Measurements from ENCODE around the gene SUCLG2.
A peak's percentile ranks its signal among the peaks of the same experiment; 100 is the strongest.

SUCLG2 gene

DNA sequence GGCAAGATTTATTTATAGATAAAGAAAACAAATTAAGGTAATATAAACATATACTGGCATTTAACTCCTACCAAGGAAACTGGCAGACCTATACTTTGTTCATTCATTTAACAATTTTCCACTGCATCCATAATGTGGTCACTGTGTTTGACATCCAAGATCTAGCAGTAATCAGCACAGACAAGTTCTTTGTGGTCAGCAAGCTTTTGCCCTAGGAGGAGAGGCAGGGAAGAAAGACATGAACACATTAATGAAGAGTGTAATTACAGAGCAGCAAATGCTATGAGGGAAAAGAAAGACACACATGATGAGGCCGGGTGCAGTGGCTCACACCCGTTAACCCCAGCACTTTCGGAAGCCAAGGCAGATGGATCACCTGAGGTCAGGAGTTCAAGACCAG lies 34.4 kb downstream of the SUCLG2 start:
- no peak overlapping the region for H2AK5ac ChIP-seq (ENCODE audit: low read length, severe bottlenecking)
- H3K18ac ChIP-seq (ENCODE audit: low read depth in 1 of 2, low read length in 2 of 2): no peak overlapping the region
- no peak overlapping the region for H2BK12ac ChIP-seq (ENCODE audit: low read length in 2 of 2)
- no peaks in the 10 kb centered on the region for H3K9me3 ChIP-seq (ENCODE audit: control insufficient read depth, low read length)
- H4K8ac ChIP-seq (ENCODE audit: low read length): no peak overlapping the region
- H2BK5ac ChIP-seq (ENCODE audit: low read depth, low read length, poor library complexity, severe bottlenecking): no peak overlapping the region
- H3K9ac ChIP-seq (ENCODE audit: low read length): no peak overlapping the region
- no peak overlapping the region for H3K4me2 ChIP-seq (ENCODE audit: low read length, poor library complexity, severe bottlenecking)
- H3K4me1 ChIP-seq (ENCODE audit: control insufficient read depth, insufficient read depth, low read depth, low read length): no peaks in the 10 kb centered on the region
- no peak overlapping the region for H4K91ac ChIP-seq (ENCODE audit: low read length)
- no peak overlapping the region for H3K27ac ChIP-seq (ENCODE audit: low read length, poor library complexity, severe bottlenecking)
- peaks cover 8 to 56% of the 10 kb centered on the region in 2 experiments for H3K36me3 ChIP-seq (ENCODE audit: control insufficient read depth in 1 of 2, insufficient read depth in 2 of 2, low read depth in 1 of 2, low read length in 2 of 2)
- no peak overlapping the region for H2BK15ac ChIP-seq (ENCODE audit: low read depth, poor library complexity, severe bottlenecking)
- no peaks in the 10 kb centered on the region for H3K27me3 ChIP-seq (ENCODE audit: control insufficient read depth in 1 of 2, insufficient read depth in 1 of 2, low read length in 2 of 2)
- no peak overlapping the region for H3K23ac ChIP-seq (ENCODE audit: low read length in 2 of 2)
- WGBS: 85% methylated on average over 3 of the region's 3 CpGs
- no peak overlapping the region for H3K4me3 ChIP-seq (ENCODE audit: insufficient read depth in 1 of 2, low read depth in 1 of 2, low read length in 2 of 2)
- peak; percentile 16 for DNase-seq
- H2BK120ac ChIP-seq (ENCODE audit: low read depth, low read length): no peak overlapping the region
- H3K14ac ChIP-seq (ENCODE audit: low read length in 2 of 2): no peak overlapping the region
- peaks cover 27% of the 10 kb centered on the region for H3K79me1 ChIP-seq (replicated peaks; ENCODE audit: low read length, poor library complexity, severe bottlenecking)
- no peak overlapping the region for H2AFZ ChIP-seq (ENCODE audit: low read depth, low read length)
- no peak overlapping the region for H3K4ac ChIP-seq (ENCODE audit: low read depth in 1 of 2, low read length in 2 of 2)

GRCh38 chr3:67617518-67617917 lies 36.9 kb downstream of the SUCLG2 start:
- 82% methylated on average over 1 of the region's 1 CpG for WGBS
- Histone ChIP-seq H2AFZ (ENCODE audit: low read depth, low read length) (no peak overlapping the region), H3K27me3 (ENCODE audit: control insufficient read depth in 1 of 2, insufficient read depth in 1 of 2, low read length in 2 of 2) (no peaks in the 10 kb centered on the region), H3K36me3 (ENCODE audit: control insufficient read depth in 1 of 2, insufficient read depth in 2 of 2, low read depth in 1 of 2, low read length in 2 of 2) (peaks cover 3 to 52% of the 10 kb centered on the region in 2 experiments), H3K4me3 (ENCODE audit: insufficient read depth in 1 of 2, low read depth in 1 of 2, low read length in 2 of 2) (no peak overlapping the region), H3K23ac (ENCODE audit: low read length in 2 of 2) (no peak overlapping the region), H3K79me1 (replicated peaks; ENCODE audit: low read length, poor library complexity, severe bottlenecking) (peaks cover 26% of the 10 kb centered on the region), H3K4ac (ENCODE audit: low read depth in 1 of 2, low read length in 2 of 2) (no peak overlapping the region), H4K91ac (ENCODE audit: low read length) (no peak overlapping the region), H3K27ac (ENCODE audit: low read length, poor library complexity, severe bottlenecking) (no peak overlapping the region), H3K18ac (ENCODE audit: low read depth in 1 of 2, low read length in 2 of 2) (no peak overlapping the region), H3K14ac (ENCODE audit: low read length in 2 of 2) (no peak overlapping the region), H2BK120ac (ENCODE audit: low read depth, low read length) (no peak overlapping the region), H3K4me2 (ENCODE audit: low read length, poor library complexity, severe bottlenecking) (no peak overlapping the region), H3K4me1 (ENCODE audit: control insufficient read depth, insufficient read depth, low read depth, low read length) (peaks cover 5% of the 10 kb centered on the region), H2BK5ac (ENCODE audit: low read depth, low read length, poor library complexity, severe bottlenecking) (no peak overlapping the region), H3K9ac (ENCODE audit: low read length) (no peak overlapping the region), H2BK15ac (ENCODE audit: low read depth, poor library complexity, severe bottlenecking) (no peak overlapping the region), H2AK5ac (ENCODE audit: low read length, severe bottlenecking) (no peak overlapping the region), H3K9me3 (ENCODE audit: control insufficient read depth, low read length) (no peaks in the 10 kb centered on the region), H4K8ac (ENCODE audit: low read length) (no peak overlapping the region), H2BK12ac (ENCODE audit: low read length in 2 of 2) (no peak overlapping the region)
- no peak for DNase-seq

GRCh38 chr3:67616046-67616445 lies 38.4 kb downstream of the SUCLG2 start:
- Histone ChIP-seq H2AK5ac (ENCODE audit: low read length, severe bottlenecking) (no peak overlapping the region), H3K36me3 (ENCODE audit: control insufficient read depth in 1 of 2, insufficient read depth in 2 of 2, low read depth in 1 of 2, low read length in 2 of 2) (peaks cover 3 to 43% of the 10 kb centered on the region in 2 experiments), H3K4me3 (ENCODE audit: insufficient read depth in 1 of 2, low read depth in 1 of 2, low read length in 2 of 2) (no peak overlapping the region), H3K27ac (ENCODE audit: low read length, poor library complexity, severe bottlenecking) (no peak overlapping the region), H2BK12ac (ENCODE audit: low read length in 2 of 2) (no peak overlapping the region), H2BK120ac (ENCODE audit: low read depth, low read length) (no peak overlapping the region), H3K27me3 (ENCODE audit: control insufficient read depth in 1 of 2, insufficient read depth in 1 of 2, low read length in 2 of 2) (no peaks in the 10 kb centered on the region), H4K91ac (ENCODE audit: low read length) (no peak overlapping the region), H3K79me1 (replicated peaks; ENCODE audit: low read length, poor library complexity, severe bottlenecking) (peaks cover 29% of the 10 kb centered on the region), H2BK5ac (ENCODE audit: low read depth, low read length, poor library complexity, severe bottlenecking) (no peak overlapping the region), H3K23ac (ENCODE audit: low read length in 2 of 2) (no peak overlapping the region), H2BK15ac (ENCODE audit: low read depth, poor library complexity, severe bottlenecking) (no peak overlapping the region), H3K9ac (ENCODE audit: low read length) (no peak overlapping the region), H3K9me3 (ENCODE audit: control insufficient read depth, low read length) (no peaks in the 10 kb centered on the region), H3K4me1 (ENCODE audit: control insufficient read depth, insufficient read depth, low read depth, low read length) (peaks cover 5% of the 10 kb centered on the region), H2AFZ (ENCODE audit: low read depth, low read length) (no peak overlapping the region), H3K4ac (ENCODE audit: low read depth in 1 of 2, low read length in 2 of 2) (no peak overlapping the region), H3K4me2 (ENCODE audit: low read length, poor library complexity, severe bottlenecking) (no peak overlapping the region), H4K8ac (ENCODE audit: low read length) (no peak overlapping the region), H3K14ac (ENCODE audit: low read length in 2 of 2) (no peak overlapping the region), H3K18ac (ENCODE audit: low read depth in 1 of 2, low read length in 2 of 2) (no peak overlapping the region)
- no peak for DNase-seq
- 100% methylated on average over 2 of the region's 2 CpGs for WGBS

DNA sequence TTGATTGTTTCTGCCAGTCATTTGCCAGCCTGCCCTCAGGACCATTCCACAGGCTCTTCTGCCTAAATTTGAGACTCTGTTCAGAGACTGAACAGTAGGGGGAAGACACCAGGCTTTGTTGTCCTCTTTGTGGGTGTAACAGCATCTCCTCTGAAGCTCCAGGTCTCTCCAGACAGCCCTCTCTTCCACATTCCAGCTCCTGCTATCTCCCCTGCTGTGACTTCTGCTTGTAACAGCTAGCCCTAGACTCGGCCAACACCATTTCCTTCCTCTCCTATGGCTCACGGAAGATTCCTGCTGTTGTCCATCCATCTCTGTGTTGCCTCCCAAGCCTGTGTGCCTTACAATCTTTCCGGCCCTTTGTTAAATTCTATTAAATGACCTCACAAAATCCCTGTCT lies 40.2 kb downstream of the SUCLG2 start:
- Histone ChIP-seq H2BK15ac (ENCODE audit: low read depth, poor library complexity, severe bottlenecking) (no peak overlapping the region), H3K18ac (ENCODE audit: low read depth in 1 of 2, low read length in 2 of 2) (no peak overlapping the region), H2BK12ac (ENCODE audit: low read length in 2 of 2) (no peak overlapping the region), H3K4me2 (ENCODE audit: low read length, poor library complexity, severe bottlenecking) (no peak overlapping the region), H3K27me3 (ENCODE audit: control insufficient read depth in 1 of 2, insufficient read depth in 1 of 2, low read length in 2 of 2) (no peaks in the 10 kb centered on the region), H3K27ac (ENCODE audit: low read length, poor library complexity, severe bottlenecking) (no peak overlapping the region), H3K9ac (ENCODE audit: low read length) (no peak overlapping the region), H3K79me1 (replicated peaks; ENCODE audit: low read length, poor library complexity, severe bottlenecking) (peaks cover 26% of the 10 kb centered on the region), H3K9me3 (ENCODE audit: control insufficient read depth, low read length) (no peaks in the 10 kb centered on the region), H3K23ac (ENCODE audit: low read length in 2 of 2) (no peak overlapping the region), H3K4me1 (ENCODE audit: control insufficient read depth, insufficient read depth, low read depth, low read length) (peaks cover 6% of the 10 kb centered on the region), H3K36me3 (ENCODE audit: control insufficient read depth in 1 of 2, insufficient read depth in 2 of 2, low read depth in 1 of 2, low read length in 2 of 2) (peaks cover 0 to 41% of the 10 kb centered on the region in 2 experiments), H3K14ac (ENCODE audit: low read length in 2 of 2) (no peak overlapping the region), H2AFZ (ENCODE audit: low read depth, low read length) (no peak overlapping the region), H4K8ac (ENCODE audit: low read length) (no peak overlapping the region), H3K4ac (ENCODE audit: low read depth in 1 of 2, low read length in 2 of 2) (no peak overlapping the region), H2BK5ac (ENCODE audit: low read depth, low read length, poor library complexity, severe bottlenecking) (no peak overlapping the region), H2AK5ac (ENCODE audit: low read length, severe bottlenecking) (no peak overlapping the region), H4K91ac (ENCODE audit: low read length) (no peak overlapping the region), H2BK120ac (ENCODE audit: low read depth, low read length) (no peak overlapping the region), H3K4me3 (ENCODE audit: insufficient read depth in 1 of 2, low read depth in 1 of 2, low read length in 2 of 2) (no peak overlapping the region)
- no peak for DNase-seq
- 79% methylated on average over 2 of the region's 3 CpGs for WGBS
